K562 (cell line): ENCODE results near the gene DOCK3. TPM values are rescaled to one million over a fixed set of nuclear protein-coding genes. Genes with fewer than 3 reads are reported as not detected.

Experiments used
- ATAC-seq: fragments of 200-7000 bp; cut with Tn5 transposase; 3 replicates; pipeline ENCODE4 v1.9.1; 2020; ENCODE audit warnings: moderate library complexity
- BruUV-seq: library from RNA; stranded (reverse); fragments of 400-500 nt; replicated peaks from 2 replicates; lab custom pipeline; 2021; lab: Mats Ljungman, UMichigan
- CTCF ChIA-PET: fragments of 300-600 bp; formaldehyde crosslinking; extraction: SDS; loops from one replicate; lab custom pipeline; 2021; ENCODE audit warnings: low intra/inter-chr PET ratio; lab: Yijun Ruan, JAX
- POLR2A ChIA-PET: fragments of 300-600, 350-650 bp; sonication (Branson Sonifier 250); formaldehyde crosslinking; extraction: SDS; loops from one replicate; lab custom pipeline; 2021; ENCODE audit warnings: antibody characterized with exemption, inconsistent platforms; lab: Yijun Ruan, JAX
- DNase-seq, 4 experiments: peaks; one replicate each; pipeline versions ENCODE4 v3.0.0 to v3.0.0-alpha.2; 2011 to 2018; ENCODE audit warnings: low spot score in 3 of 4, mixed read lengths in 3 of 4; ENCODE audit errors: extremely low read depth in 1 of 4
- FAIRE-seq: peaks from 2 replicates; lab custom pipeline; 2011; peaks lifted over from hg19 to GRCh38; lab: Jason Lieb, UNC
- H2AFZ ChIP-seq: 2 replicates; pipeline ENCODE4 v1.6.0; 2011; ENCODE audit warnings: low read depth, low read length, control low read depth, inconsistent platforms
- H3K27ac ChIP-seq: fragments of 200-600 bp; 3 replicates; pipeline ENCODE4 v1.8.0; 2011; ENCODE audit warnings: low read depth, mild to moderate bottlenecking, control low read depth, inconsistent platforms, low read length, moderate library complexity, mixed read lengths; ENCODE audit errors: extremely low read depth
- H3K27me3 ChIP-seq, 2 experiments: fragments of 300-600 bp in 1 of 2; 2 replicates in 1 of 2; 3 replicates in 1 of 2; pipeline versions ENCODE4 v1.6.0 to v1.8.0; 2011; ENCODE audit warnings: inconsistent platforms in 2 of 2, low read length in 2 of 2, mild to moderate bottlenecking in 1 of 2, mixed read lengths in 1 of 2, moderate library complexity in 1 of 2; ENCODE audit not compliant: control insufficient read depth in 2 of 2, insufficient read depth in 2 of 2
- H3K36me3 ChIP-seq: fragments of 300-600 bp; 3 replicates; pipeline ENCODE4 v1.8.0; 2011; ENCODE audit warnings: mild to moderate bottlenecking, low read length, inconsistent platforms; ENCODE audit not compliant: control insufficient read depth, insufficient read depth
- H3K4me1 ChIP-seq, 2 experiments: fragments of 200-600 bp in 1 of 2; replicated peaks in 1 of 2; 2 replicates in 1 of 2; 3 replicates in 1 of 2; pipeline versions ENCODE4 v1.5.1 to v1.8.0; 2011; ENCODE audit warnings: inconsistent platforms in 2 of 2, low read length in 2 of 2, mild to moderate bottlenecking in 1 of 2, mixed read lengths in 1 of 2, moderate library complexity in 1 of 2; ENCODE audit not compliant: control insufficient read depth in 2 of 2, insufficient read depth in 2 of 2
- H3K4me2 ChIP-seq: 2 replicates; pipeline ENCODE4 v1.6.1; 2011; ENCODE audit warnings: low read length, control low read depth, inconsistent platforms, mixed read lengths; ENCODE audit not compliant: insufficient read depth
- H3K4me3 ChIP-seq: fragments of 200-600 bp; sonication (generic), shearing (Covaris generic); 2 replicates; pipeline ENCODE4 v1.5.1; 2016; ENCODE audit warnings: control low read depth, inconsistent platforms
- H3K79me2 ChIP-seq: fragments of 200-600 bp; 3 replicates; pipeline ENCODE4 v1.8.0; 2011; ENCODE audit warnings: low read length, inconsistent platforms; ENCODE audit not compliant: control insufficient read depth, insufficient read depth
- H3K9ac ChIP-seq, 2 experiments: 2 replicates each; pipeline versions ENCODE4 v1.6.0 to v1.6.1; 2011; ENCODE audit warnings: low read depth in 2 of 2, low read length in 2 of 2, control low read depth in 1 of 2, inconsistent platforms in 1 of 2, mild to moderate bottlenecking in 1 of 2, mixed read lengths in 1 of 2; ENCODE audit not compliant: insufficient read depth in 1 of 2
- H3K9me1 ChIP-seq: one replicate; pipeline ENCODE4 v1.6.0; 2011; ENCODE audit warnings: inconsistent platforms, mild to moderate bottlenecking, low read length, moderate library complexity; ENCODE audit not compliant: control insufficient read depth, insufficient read depth
- H3K9me3 ChIP-seq: replicated peaks from 2 replicates; pipeline ENCODE4 v1.5.1; 2011; ENCODE audit warnings: low read depth, low read length, inconsistent platforms; ENCODE audit not compliant: control insufficient read depth, insufficient read depth
- H4K20me1 ChIP-seq: replicated peaks from 2 replicates; pipeline ENCODE4 v1.6.1; 2011; ENCODE audit warnings: low read length, inconsistent platforms, mixed read lengths; ENCODE audit not compliant: control insufficient read depth, insufficient read depth
- COPS2 ChIP-seq: fragments of 450-650 bp; conservative IDR thresholded peaks from 2 replicates; pipeline ENCODE4 v1.6.1; 2016; ENCODE audit warnings: mild to moderate bottlenecking, moderate library complexity
- ETS1 ChIP-seq: conservative IDR thresholded peaks from 2 replicates; pipeline ENCODE4 v1.6.1; 2011; ENCODE audit warnings: low read depth, mild to moderate bottlenecking, low read length; ENCODE audit not compliant: control insufficient read depth
- HNRNPH1 ChIP-seq: fragments of 200-400 bp; formaldehyde crosslinking; optimal IDR thresholded peaks from 2 replicates; pipeline ENCODE3; 2017; ENCODE audit warnings: low read depth, mild to moderate bottlenecking, low read length, moderate library complexity
- MAX ChIP-seq: sonication (generic); formaldehyde crosslinking; IDR thresholded peaks from 2 replicates; pipeline ENCODE4 v1.9.0; 2022; ENCODE audit warnings: mild to moderate bottlenecking, missing genetic modification reagents
- POLR2B ChIP-seq: fragments of 450-650 bp; IDR thresholded peaks from 2 replicates; pipeline ENCODE4 v1.6.1; 2018; ENCODE audit warnings: low read depth; ENCODE audit not compliant: partially characterized antibody
- PREB ChIP-seq: sonication (generic); formaldehyde crosslinking; IDR thresholded peaks from 2 replicates; pipeline ENCODE4 v1.8.1; 2023; ENCODE audit warnings: mild to moderate bottlenecking, missing genetic modification reagents
- SMARCA4 ChIP-seq: fragments of 450-650 bp; IDR thresholded peaks from 2 replicates; pipeline ENCODE4 v1.6.1; 2016
- SNIP1 ChIP-seq: fragments of 450-650 bp; IDR thresholded peaks from 2 replicates; pipeline ENCODE4 v1.7.1; 2017; ENCODE audit warnings: low read depth, mild to moderate bottlenecking
- TFAP4 ChIP-seq: sonication (generic); formaldehyde crosslinking; IDR thresholded peaks from 2 replicates; pipeline ENCODE4 v1.8.0; 2022; ENCODE audit warnings: missing genetic modification reagents, mild to moderate bottlenecking, moderate library complexity, borderline replicate concordance
- TOE1 ChIP-seq, 2 experiments: fragments of 450-650 bp in 1 of 2; sonication (generic) in 1 of 2; formaldehyde crosslinking in 1 of 2; IDR thresholded peaks; 2 replicates each; pipeline versions ENCODE4 v1.7.1 to v1.8.0; 2016 to 2022; ENCODE audit warnings: borderline replicate concordance in 2 of 2, mild to moderate bottlenecking in 2 of 2, antibody characterized with exemption in 1 of 2, inconsistent platforms in 1 of 2, low read depth in 1 of 2, missing genetic modification reagents in 1 of 2, moderate library complexity in 1 of 2
- ZNF280A ChIP-seq: fragments of 450-650 bp; IDR thresholded peaks from 2 replicates; pipeline ENCODE4 v1.6.1; 2018; ENCODE audit warnings: mild to moderate bottlenecking, low read depth; ENCODE audit not compliant: partially characterized antibody
- ZNF436 ChIP-seq: fragments of 250-450, 450-650 bp; sonication (Bioruptor Pico); formaldehyde crosslinking; IDR thresholded peaks from 2 replicates; pipeline ENCODE4 v1.7.0; 2020; ENCODE audit warnings: mild to moderate bottlenecking
- ZSCAN32 ChIP-seq: fragments of 450-650 bp; formaldehyde crosslinking; IDR thresholded peaks from 2 replicates; pipeline ENCODE4 v1.4.0; 2020; ENCODE audit warnings: mild to moderate bottlenecking, moderate library complexity
- WGBS: fragments of 100-300 bp; shearing (Covaris generic); methylation state at CpG from one replicate; pipeline ENCODE4 v1.1.6; 2016; ENCODE audit warnings: low coverage, mixed read lengths; ENCODE audit not compliant: insufficient coverage; ENCODE audit errors: missing lambda C conversion rate; 5-methylcytosine and 5-hydroxymethylcytosine counted together
- in situ Hi-C: fragments of 300-500 bp; cut with MboI; formaldehyde crosslinking; loops from 4 replicates; pipeline ENCODE4 v1.15.0; 2018; ENCODE audit warnings: inconsistent platforms, mixed read lengths
- intact Hi-C: fragments of 100-400 bp; cut with micrococcal nuclease; formaldehyde crosslinking; loops from 2 replicates; pipeline ENCODE4 v1.14.2; 2022
- polyA plus RNA-seq, 8 experiments: library from polyadenylated mRNA; depleted of rRNA in 4 of 8; stranded (reverse) in 5 of 8; unstranded in 3 of 8; fragments of >200 nt; fragmentation: Nextera tagmentation in 2 of 8; fragmentation: Illumina TruSeq in 1 of 8; extraction: Ambion mirVana in 2 of 8; extraction: Trizol in 1 of 8; gene quantifications; 2 replicates each; pipeline versions ENCODE4 v1.2.1 to v1.2.3, GENCODE V29; 2011 to 2014; ENCODE audit warnings: inconsistent platforms in 1 of 8, missing spikeins in 1 of 8
- total RNA-seq, 7 experiments: library from RNA; depleted of rRNA in 6 of 7; stranded (reverse); fragments of >200 nt in 6 of 7; fragmentation: Illumina TruSeq in 2 of 7; extraction: Trizol in 2 of 7; gene quantifications; 2 replicates each; pipeline versions ENCODE4 v1.2.1 to v1.2.3, GENCODE V29; 2011 to 2021; ENCODE audit warnings: low replicate concordance in 1 of 7

DOCK3 gene
- total and polyA plus RNA-seq, 9 of the 15 experiments (the other 6 are each of a cell fraction or from before 2014, with no cell fraction given) = under 0.01 to 0.03 (median 0.01) TPM; not detected in 4

GRCh38 chr3:51044982-51045381 is 370.3 kb downstream of the DOCK3 start (continued):
- TF ChIP-seq ZNF280A (no peak), COPS2 (no peak)

- POLR2A ChIA-PET = no interaction called here
- no peaks in the 10 kb centered on the region for H3K27me3 ChIP-seq
- ATAC-seq = no peak
- intact Hi-C loops = no loop called here
- TF ChIP-seq ZNF280A (no peak), ETS1 (no peak), TFAP4 (no peak), TOE1 (IDR thresholded peaks at IDR 0.05; ENCODE audit: borderline replicate concordance) (no peak), TOE1 (CRISPR knock-in tag; IDR thresholded peaks at IDR 0.05; ENCODE audit: borderline replicate concordance, low read depth) (no peak), POLR2B (no peak), ZSCAN32 (CRISPR knock-in tag) (no peak), HNRNPH1 (no peak), ZNF436 (CRISPR knock-in tag) (no peak), MAX (CRISPR knock-in tag) (no peak), PREB (CRISPR knock-in tag) (no peak), SMARCA4 (no peak), SNIP1 (no peak)
- TF ChIP-seq, all 486 proteins: peak for 0
- CTCF ChIA-PET = no interaction called here
- no peak overlapping the region for H2AFZ ChIP-seq
- no peaks in the 10 kb centered on the region for H3K9me1 ChIP-seq
- no TSS peak for BruUV-seq
- H3K4me3 ChIP-seq = no peak overlapping the region
- no peak for FAIRE-seq
- no peak for DNase-seq
- no peaks in the 10 kb centered on the region for H3K79me2 ChIP-seq
- in situ Hi-C loops = no loop called here
- no peaks in the 10 kb centered on the region for H3K36me3 ChIP-seq
- no peak overlapping the region for H3K9ac ChIP-seq
- WGBS = 0% methylated on average over 1 of the region's 1 CpG
- H3K4me2 ChIP-seq = no peak overlapping the region
- no peaks in the 10 kb centered on the region for H3K4me1 ChIP-seq
- H3K9me3 ChIP-seq = no peaks in the 10 kb centered on the region
- H4K20me1 ChIP-seq = no peaks in the 10 kb centered on the region
- H3K27ac ChIP-seq = no peak overlapping the region
Observed at GRCh38 chr3:51052562-51052961, 377.8 kb downstream of the DOCK3 start.
